Ascending aorta (tissue), 2 donors: ENCODE data around the gene CCN2. TPM values are rescaled to one million over a fixed set of nuclear protein-coding genes. Genes with fewer than 3 reads are reported as not detected.

Experiments used
- DNase-seq, 2 donors: peaks; one replicate each; pipeline ENCODE4 v3.0.0-alpha.2; 2019; ENCODE audit warnings: low spot score in 2 of 2
- H3K27ac ChIP-seq, 2 donors: fragments of 200-600 bp; sonication (generic); one replicate each; pipeline ENCODE4 v1.5.1; 2016 to 2017; ENCODE audit warnings: mild to moderate bottlenecking in 1 of 2
- H3K27me3 ChIP-seq: fragments of 200-600 bp; sonication (generic); one replicate; pipeline ENCODE4 v1.5.1; 2017
- H3K36me3 ChIP-seq, 2 donors: fragments of 200-600 bp; sonication (generic); one replicate each; pipeline ENCODE4 v1.5.1; 2016
- H3K4me1 ChIP-seq, 2 donors: fragments of 200-600 bp; sonication (generic); one replicate each; pipeline ENCODE4 v1.5.1; 2016 to 2017; ENCODE audit warnings: mild to moderate bottlenecking in 1 of 2
- H3K4me3 ChIP-seq, 2 donors: fragments of 200-600 bp; sonication (generic); one replicate each; pipeline ENCODE4 v1.5.1; 2016 to 2017; ENCODE audit warnings: mild to moderate bottlenecking in 1 of 2
- H3K9me3 ChIP-seq, 2 donors: fragments of 200-600 bp; sonication (generic); one replicate each; pipeline ENCODE4 v1.5.1; 2016
- intact Hi-C: fragments of 100-400 bp; cut with DNase I; formaldehyde crosslinking; loops from one replicate; pipeline ENCODE4 v1.15.1; 2023
- total RNA-seq: library from RNA; depleted of rRNA; stranded (reverse); fragments of >200 nt; gene quantifications from one replicate; pipeline ENCODE4 v1.1.0, GENCODE V29; 2016
- TF ChIP-seq, protein P1 (sequence below), 3 experiments: fragments of 200-600 bp in 2 of 3; fragments of 450-650 bp in 1 of 3; sonication (generic) in 2 of 3; IDR thresholded peaks; one replicate each; pipeline ENCODE4 v1.5.1; 2016 to 2019; ENCODE audit warnings: antibody characterized with exemption in 3 of 3, mild to moderate bottlenecking in 1 of 3, moderate library complexity in 1 of 3

Gene CCN2
- total RNA-seq, 1 donor from 2014 or later = 916 TPM

DNA sequence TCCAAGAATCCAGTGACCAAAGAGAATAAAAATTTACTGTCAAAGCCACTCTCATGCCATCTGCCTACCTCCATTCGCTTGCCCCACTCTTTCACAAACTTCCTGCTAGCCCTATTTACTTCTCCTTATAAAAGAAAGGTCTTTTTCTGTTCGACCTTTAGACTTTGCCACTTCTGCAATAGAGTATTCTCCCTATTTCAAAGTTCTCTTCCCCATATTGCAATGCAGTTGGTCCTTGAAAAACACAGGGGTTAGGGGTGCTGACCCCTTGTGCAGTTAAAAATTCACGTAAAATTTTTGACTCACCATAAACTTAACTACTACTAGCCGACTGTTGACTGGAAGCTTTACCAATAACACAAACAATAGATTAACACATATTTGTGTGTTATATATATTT lies 15.0 kb downstream of the CCN2 start:
- DNase-seq = no peak
- no peaks in the 10 kb centered on the region for H3K9me3 ChIP-seq
- TF ChIP-seq, protein P1, sequence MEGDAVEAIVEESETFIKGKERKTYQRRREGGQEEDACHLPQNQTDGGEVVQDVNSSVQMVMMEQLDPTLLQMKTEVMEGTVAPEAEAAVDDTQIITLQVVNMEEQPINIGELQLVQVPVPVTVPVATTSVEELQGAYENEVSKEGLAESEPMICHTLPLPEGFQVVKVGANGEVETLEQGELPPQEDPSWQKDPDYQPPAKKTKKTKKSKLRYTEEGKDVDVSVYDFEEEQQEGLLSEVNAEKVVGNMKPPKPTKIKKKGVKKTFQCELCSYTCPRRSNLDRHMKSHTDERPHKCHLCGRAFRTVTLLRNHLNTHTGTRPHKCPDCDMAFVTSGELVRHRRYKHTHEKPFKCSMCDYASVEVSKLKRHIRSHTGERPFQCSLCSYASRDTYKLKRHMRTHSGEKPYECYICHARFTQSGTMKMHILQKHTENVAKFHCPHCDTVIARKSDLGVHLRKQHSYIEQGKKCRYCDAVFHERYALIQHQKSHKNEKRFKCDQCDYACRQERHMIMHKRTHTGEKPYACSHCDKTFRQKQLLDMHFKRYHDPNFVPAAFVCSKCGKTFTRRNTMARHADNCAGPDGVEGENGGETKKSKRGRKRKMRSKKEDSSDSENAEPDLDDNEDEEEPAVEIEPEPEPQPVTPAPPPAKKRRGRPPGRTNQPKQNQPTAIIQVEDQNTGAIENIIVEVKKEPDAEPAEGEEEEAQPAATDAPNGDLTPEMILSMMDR (IDR thresholded peaks at IDR 0.05) = no peak
- H3K27me3 ChIP-seq = no peaks in the 10 kb centered on the region
- H3K27ac ChIP-seq = no peak overlapping the region
- intact Hi-C loops = no loop called here
- H3K4me3 ChIP-seq = no peak overlapping the region
- peaks cover 0 to 6% of the 10 kb centered on the region in 2 donors for H3K4me1 ChIP-seq
- H3K36me3 ChIP-seq = no peaks in the 10 kb centered on the region

DNA sequence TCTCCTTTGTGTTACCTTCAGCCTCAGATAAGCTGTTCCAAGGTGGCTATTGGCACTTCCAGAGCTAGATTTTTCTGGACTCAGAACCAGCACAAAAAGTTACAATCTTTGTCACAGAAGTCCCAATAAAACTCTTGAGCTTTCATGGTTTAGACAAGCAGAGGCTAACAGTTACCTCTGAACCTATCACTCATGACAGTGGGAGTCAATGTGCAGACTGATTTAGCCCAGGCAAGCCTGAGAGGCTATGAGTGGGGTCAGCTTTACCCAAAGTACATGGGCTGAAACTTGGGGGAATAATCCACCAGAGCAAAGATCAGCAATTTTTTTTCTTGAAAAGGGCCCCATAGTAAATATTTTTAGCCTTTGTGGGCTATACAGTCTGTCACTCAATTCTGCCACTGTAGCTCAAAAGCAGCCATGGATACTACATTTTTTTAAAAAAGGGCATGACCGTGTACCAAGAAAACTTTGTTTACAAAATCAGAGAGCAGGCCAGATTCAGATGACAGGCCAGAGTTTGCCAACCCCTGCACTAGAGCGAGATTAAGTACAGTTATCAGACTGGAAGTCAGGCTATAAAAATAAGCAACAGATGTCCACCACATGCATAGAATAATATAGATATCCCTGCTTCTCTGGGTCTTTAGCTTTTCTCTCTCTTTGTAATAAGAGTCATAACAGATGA lies 20.0 kb downstream of the CCN2 start:
- Histone ChIP-seq H3K4me1 (peaks cover 0 to 8% of the 10 kb centered on the region in 2 donors), H3K4me3 (no peak overlapping the region), H3K27ac (peak overlapping the region in 1 of 2 donors; percentile 16), H3K36me3 (no peaks in the 10 kb centered on the region), H3K27me3 (no peaks in the 10 kb centered on the region), H3K9me3 (no peaks in the 10 kb centered on the region)
- TF ChIP-seq, protein P1 (IDR thresholded peaks at IDR 0.05) = no peak
- intact Hi-C loops = no loop called here
- no peak for DNase-seq

DNA sequence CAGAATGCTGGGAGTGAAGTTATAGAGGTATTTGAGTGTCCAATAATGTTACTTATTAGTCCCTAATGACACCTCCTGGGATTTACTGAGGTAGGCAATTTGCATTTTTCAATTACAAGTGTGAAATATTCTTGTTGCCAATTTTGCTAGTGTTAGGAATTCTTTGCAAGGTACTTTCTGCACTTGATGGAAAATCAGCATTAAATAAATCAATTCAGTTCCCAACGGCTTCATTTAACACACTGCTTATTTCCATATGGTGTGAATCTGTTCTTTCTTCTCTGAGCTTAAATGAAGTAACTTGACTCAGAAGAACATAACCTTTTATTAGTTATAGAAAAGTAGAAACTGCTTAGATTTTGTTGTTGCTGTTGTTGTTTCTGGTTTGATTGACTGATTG lies 21.2 kb downstream of the CCN2 start:
- TF ChIP-seq, protein P1 (IDR thresholded peaks at IDR 0.05) = no peak
- Histone ChIP-seq H3K27ac (no peak overlapping the region), H3K36me3 (no peaks in the 10 kb centered on the region), H3K4me1 (peaks cover 0 to 8% of the 10 kb centered on the region in 2 donors), H3K4me3 (no peak overlapping the region), H3K27me3 (no peaks in the 10 kb centered on the region), H3K9me3 (no peaks in the 10 kb centered on the region)
- no peak for DNase-seq
- intact Hi-C loops = loop anchor here (5.0 kb wide), 2 partner anchors 232 to 552 kb away; no protein-coding TSS in a partner anchor

DNA sequence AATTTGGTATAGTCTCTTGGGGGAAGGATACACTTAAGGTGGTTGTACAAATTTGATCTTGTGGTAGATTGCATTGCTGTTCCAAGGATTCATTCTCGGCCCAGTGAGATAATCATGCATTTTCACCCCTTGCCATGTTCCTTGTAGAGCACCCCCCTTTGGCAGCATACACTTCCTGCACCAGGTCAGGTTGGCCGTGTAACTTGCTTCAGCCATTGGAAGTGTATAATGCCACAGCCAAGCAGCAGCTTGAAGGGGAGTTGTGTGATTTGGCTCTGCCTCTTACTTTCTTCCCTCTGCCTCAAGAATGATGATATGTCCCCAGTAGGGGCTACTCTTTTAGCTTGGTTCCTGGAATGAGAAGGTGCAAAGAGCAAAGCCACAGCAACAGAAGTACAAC lies 21.9 kb downstream of the CCN2 start:
- no peak for DNase-seq
- intact Hi-C loops = loop anchor here (5.0 kb wide), 2 partner anchors 233 to 553 kb away; no protein-coding TSS in a partner anchor
- no peaks in the 10 kb centered on the region for H3K36me3 ChIP-seq
- H3K4me3 ChIP-seq = no peak overlapping the region
- H3K9me3 ChIP-seq = no peaks in the 10 kb centered on the region
- no peak overlapping the region for H3K27ac ChIP-seq
- no peaks in the 10 kb centered on the region for H3K27me3 ChIP-seq
- peaks cover 0 to 8% of the 10 kb centered on the region in 2 donors for H3K4me1 ChIP-seq
- TF ChIP-seq, protein P1 (IDR thresholded peaks at IDR 0.05) = no peak

DNA sequence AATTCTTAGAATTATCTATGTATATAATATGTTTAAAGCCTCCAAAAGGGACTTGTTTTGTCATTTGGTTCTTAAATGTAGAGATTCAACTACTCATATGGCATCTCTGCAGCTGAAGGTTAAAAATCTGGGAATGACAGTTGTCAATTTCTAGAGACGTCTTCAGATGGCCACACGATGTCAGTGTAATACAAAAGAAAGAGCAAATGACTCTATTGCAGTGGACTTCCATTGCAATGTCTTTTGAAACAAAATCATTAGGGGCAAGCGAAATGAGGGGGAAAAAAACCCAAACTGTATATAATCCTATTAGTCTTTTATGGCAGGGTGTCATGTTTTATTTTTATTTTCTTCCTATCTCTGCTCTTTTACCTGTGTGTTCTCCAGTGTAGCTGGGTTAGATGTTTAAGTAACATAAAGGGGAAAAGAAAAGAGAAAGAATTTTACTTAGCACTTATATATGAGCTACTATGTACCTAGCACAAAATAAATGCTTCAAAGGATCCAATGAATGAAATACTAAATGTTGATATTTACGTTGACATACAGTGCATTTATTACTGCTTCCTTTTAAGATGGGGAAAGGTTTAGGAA lies 26.2 kb downstream of the CCN2 start:
- Histone ChIP-seq H3K27me3 (no peaks in the 10 kb centered on the region), H3K36me3 (no peaks in the 10 kb centered on the region), H3K9me3 (peaks cover 9 to 14% of the 10 kb centered on the region in 2 donors), H3K27ac (no peak overlapping the region), H3K4me1 (no peaks in the 10 kb centered on the region), H3K4me3 (no peak overlapping the region)
- intact Hi-C loops = loop anchor here (2.0 to 5.0 kb wide), 4 partner anchors 237 to 557 kb away; no protein-coding TSS in a partner anchor
- TF ChIP-seq, protein P1 (IDR thresholded peaks at IDR 0.05) = peak; percentile 50 to 74 (median 56)
- no peak for DNase-seq
